ENCODE data around the gene PDE12.

The PDE12 gene

DNA sequence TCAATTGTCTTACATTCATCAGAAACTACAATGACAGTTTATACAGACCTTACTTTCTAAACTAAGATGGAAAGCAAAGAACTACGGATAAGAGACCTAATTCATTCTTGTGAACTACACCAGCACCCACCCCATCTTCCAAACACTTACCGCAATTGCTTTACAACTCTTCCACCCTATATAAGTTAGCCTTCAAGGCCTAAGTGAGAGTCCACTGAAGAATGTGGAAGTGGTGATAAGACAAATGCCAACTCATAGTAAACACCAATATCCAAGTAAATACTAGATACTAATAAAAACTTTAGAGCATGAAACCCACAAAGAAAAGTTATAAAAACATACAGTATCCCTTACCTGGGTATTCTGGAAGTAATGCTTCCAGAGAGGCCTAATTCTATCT, 27.5 kb downstream of the PDE12 start:
- in situ Hi-C loops (cut with MboI; ENCODE audit: low sequenced_read_pairs, unreplicated experiment), result no loop called here
- TF ChIP-seq, protein P1, sequence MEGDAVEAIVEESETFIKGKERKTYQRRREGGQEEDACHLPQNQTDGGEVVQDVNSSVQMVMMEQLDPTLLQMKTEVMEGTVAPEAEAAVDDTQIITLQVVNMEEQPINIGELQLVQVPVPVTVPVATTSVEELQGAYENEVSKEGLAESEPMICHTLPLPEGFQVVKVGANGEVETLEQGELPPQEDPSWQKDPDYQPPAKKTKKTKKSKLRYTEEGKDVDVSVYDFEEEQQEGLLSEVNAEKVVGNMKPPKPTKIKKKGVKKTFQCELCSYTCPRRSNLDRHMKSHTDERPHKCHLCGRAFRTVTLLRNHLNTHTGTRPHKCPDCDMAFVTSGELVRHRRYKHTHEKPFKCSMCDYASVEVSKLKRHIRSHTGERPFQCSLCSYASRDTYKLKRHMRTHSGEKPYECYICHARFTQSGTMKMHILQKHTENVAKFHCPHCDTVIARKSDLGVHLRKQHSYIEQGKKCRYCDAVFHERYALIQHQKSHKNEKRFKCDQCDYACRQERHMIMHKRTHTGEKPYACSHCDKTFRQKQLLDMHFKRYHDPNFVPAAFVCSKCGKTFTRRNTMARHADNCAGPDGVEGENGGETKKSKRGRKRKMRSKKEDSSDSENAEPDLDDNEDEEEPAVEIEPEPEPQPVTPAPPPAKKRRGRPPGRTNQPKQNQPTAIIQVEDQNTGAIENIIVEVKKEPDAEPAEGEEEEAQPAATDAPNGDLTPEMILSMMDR (IDR thresholded peaks at IDR 0.05; ENCODE audit: borderline replicate concordance, control extremely low read depth, extremely low read depth, insufficient read depth, missing control alignments), result no peak
- no peak for DNase-seq (ENCODE audit: low spot score)

DNA sequence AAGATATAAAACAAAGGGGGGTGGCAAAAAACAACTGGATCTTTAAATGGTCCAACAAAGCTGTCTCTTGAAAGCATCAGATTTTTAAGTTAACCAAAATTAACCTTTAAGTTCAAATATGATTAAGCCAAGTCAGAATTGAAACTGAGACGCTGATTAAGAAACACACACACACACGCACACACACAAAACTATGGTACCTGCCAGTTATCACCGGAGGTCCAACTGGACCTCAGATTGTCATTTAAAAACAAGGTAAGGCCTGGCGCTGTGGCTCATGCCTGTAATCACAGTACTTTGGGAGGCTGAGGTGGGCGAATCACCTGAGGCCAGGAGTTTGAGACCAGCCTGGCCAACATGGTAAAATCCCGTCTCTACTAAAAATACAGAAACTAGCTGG, 30.7 kb downstream of the PDE12 start:
- no peak for DNase-seq (ENCODE audit: low spot score)
- TF ChIP-seq, protein P1 (IDR thresholded peaks at IDR 0.05; ENCODE audit: borderline replicate concordance, control extremely low read depth, extremely low read depth, insufficient read depth, missing control alignments), result no peak
- in situ Hi-C loops (cut with MboI; ENCODE audit: low sequenced_read_pairs, unreplicated experiment), result no loop called here

DNA sequence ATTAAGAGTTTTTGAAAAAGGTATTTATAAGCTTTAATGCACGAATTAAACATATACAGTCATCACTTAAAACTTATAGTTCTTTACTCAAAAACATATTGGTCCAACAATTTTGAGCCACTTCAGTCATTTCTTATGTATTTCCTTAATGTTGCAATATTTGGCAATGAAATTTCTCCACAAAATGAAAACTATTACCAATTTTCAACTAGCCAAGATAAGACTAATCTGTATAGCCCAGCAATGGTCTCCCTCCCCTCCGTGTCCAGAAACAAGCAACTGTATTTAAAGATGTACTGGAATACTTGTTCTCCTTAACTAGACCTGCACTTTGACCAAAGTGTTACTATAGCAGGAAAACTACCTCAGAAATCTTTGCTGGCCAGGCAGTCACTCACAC, 31.8 kb downstream of the PDE12 start:
- no peak for DNase-seq (ENCODE audit: low spot score)
- TF ChIP-seq, protein P1 (IDR thresholded peaks at IDR 0.05; ENCODE audit: borderline replicate concordance, control extremely low read depth, extremely low read depth, insufficient read depth, missing control alignments), result no peak
- in situ Hi-C loops (cut with MboI; ENCODE audit: low sequenced_read_pairs, unreplicated experiment), result no loop called here

DNA sequence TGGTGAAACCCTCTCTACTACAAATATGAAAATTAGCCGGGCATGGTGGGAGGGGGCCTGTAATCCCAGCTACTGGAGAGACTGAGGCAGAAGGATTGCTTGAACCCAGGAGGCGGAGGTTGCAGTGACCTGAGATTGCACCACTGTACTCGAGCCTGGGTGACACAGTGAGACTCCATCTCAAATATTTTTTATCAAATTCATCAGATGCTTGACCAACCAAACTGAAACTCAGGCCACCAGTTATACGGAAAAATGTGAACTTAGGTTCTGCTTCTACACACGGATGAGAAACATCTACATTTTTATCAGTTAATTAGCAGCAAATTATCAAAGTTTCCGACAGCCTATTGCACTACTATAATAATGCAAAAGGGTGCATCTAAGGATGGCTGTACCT, 36.2 kb downstream of the PDE12 start:
- no peak for DNase-seq (ENCODE audit: low spot score)
- TF ChIP-seq, protein P1 (IDR thresholded peaks at IDR 0.05; ENCODE audit: borderline replicate concordance, control extremely low read depth, extremely low read depth, insufficient read depth, missing control alignments), result no peak
- in situ Hi-C loops (cut with MboI; ENCODE audit: low sequenced_read_pairs, unreplicated experiment), result no loop called here

DNA sequence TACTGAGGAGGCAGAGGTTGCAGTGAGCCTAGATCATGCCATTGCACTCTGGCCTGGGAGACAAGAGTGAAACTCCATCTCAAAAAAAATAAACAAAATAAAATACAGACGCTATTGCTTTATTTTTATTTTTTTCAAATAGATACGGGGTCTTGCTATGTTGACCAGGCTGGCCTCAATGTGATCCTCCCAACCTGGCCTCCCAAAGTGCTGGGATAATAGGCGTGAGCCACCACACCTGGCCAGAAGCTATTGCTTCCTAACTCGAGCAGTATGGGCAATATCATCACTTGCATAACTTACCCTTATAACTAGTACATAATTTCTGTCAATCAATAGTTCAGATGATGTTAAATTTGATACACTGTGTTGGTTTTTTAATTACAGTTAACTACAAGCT, 38.1 kb downstream of the PDE12 start:
- no peak for DNase-seq (ENCODE audit: low spot score)
- TF ChIP-seq, protein P1 (IDR thresholded peaks at IDR 0.05; ENCODE audit: borderline replicate concordance, control extremely low read depth, extremely low read depth, insufficient read depth, missing control alignments), result no peak
- in situ Hi-C loops (cut with MboI; ENCODE audit: low sequenced_read_pairs, unreplicated experiment), result no loop called here

DNA sequence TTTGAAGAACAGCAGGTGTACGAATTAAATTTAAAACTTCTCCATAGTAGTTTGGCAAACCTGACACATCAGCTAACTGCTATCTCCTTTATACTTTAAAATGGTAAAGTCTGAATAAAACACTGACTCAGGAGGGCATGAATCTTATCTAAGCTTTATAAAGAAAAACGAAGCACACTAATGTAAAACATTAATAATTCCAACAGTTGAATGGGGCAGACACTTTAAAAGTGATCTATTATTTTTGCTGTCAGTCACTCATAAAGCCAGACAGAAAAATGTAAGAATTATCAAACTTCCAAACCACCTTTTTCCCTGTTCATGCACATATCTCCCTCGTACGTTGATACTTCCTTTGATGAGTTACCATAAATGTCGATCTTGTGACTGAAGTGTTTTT, 38.5 kb downstream of the PDE12 start:
- TF ChIP-seq, protein P1 (IDR thresholded peaks at IDR 0.05; ENCODE audit: borderline replicate concordance, control extremely low read depth, extremely low read depth, insufficient read depth, missing control alignments), result no peak
- in situ Hi-C loops (cut with MboI; ENCODE audit: low sequenced_read_pairs, unreplicated experiment), result no loop called here
- DNase-seq (ENCODE audit: low spot score), result no peak

All from GM13976 (cell line).